ENCODE measurements around the gene NID1. TPM values are rescaled to one million over a fixed set of nuclear protein-coding genes. Genes with fewer than 3 reads are reported as not detected.

The NID1 gene
- total RNA-seq, 2 experiments from 2014 or later, result not detected

- DNase-seq (ENCODE audit: low spot score), result no peak
- BruUV-seq (replicated peaks), result no TSS peak
These were observed 65.5 kb downstream of the NID1 start for GRCh38 chr1:235999259-235999925.

GRCh38 chr1:235998812-235999211 lies 66.1 kb downstream of the NID1 start:
- intact Hi-C loops (cut with micrococcal nuclease; ENCODE audit: unreplicated experiment), result no loop called here
- Histone ChIP-seq H3K4me2 (ENCODE audit: low read length) (no peak overlapping the region), H3K27ac (ENCODE audit: low read depth, low read length, poor library complexity, severe bottlenecking) (no peak overlapping the region), H3K4me1 (ENCODE audit: insufficient read depth, low read length, poor library complexity, severe bottlenecking) (no peaks in the 10 kb centered on the region), H3K9me3 (ENCODE audit: low read length) (no peaks in the 10 kb centered on the region), H3K36me3 (ENCODE audit: insufficient read depth, low read length) (no peaks in the 10 kb centered on the region), H4K20me1 (ENCODE audit: insufficient read depth, low read length) (no peaks in the 10 kb centered on the region), H2AFZ (ENCODE audit: low read length) (no peak overlapping the region), H3K9me2 (ENCODE audit: insufficient read depth, low read length) (no peaks in the 10 kb centered on the region), H3K79me2 (ENCODE audit: insufficient read depth, low read depth, low read length) (no peaks in the 10 kb centered on the region), H3K4me3 (ENCODE audit: low read depth, low read length, poor library complexity, severe bottlenecking) (no peak overlapping the region)
- BruUV-seq (replicated peaks), result no TSS peak
- ChIA-PET CTCF (ENCODE audit: unreplicated experiment) (no interaction called here), POLR2A (no interaction called here)
- no peak for DNase-seq (ENCODE audit: low spot score)
- no peak for TF ChIP-seq CTCF (conservative IDR thresholded peaks at IDR 0.05; ENCODE audit: low read length)
- TF ChIP-seq EZH2phosphoT487 (IDR thresholded peaks at IDR 0.05; ENCODE audit: borderline replicate concordance, low read depth, low read length), result no peak

More at GRCh38 chr1:235999259-235999925, 65.5 kb downstream of the NID1 start:
- Histone ChIP-seq H3K4me1 (ENCODE audit: insufficient read depth, low read length, poor library complexity, severe bottlenecking) (no peaks in the 10 kb centered on the region), H3K4me3 (ENCODE audit: low read depth, low read length, poor library complexity, severe bottlenecking) (no peak overlapping the region), H3K9me2 (ENCODE audit: insufficient read depth, low read length) (no peaks in the 10 kb centered on the region), H3K9me3 (ENCODE audit: low read length) (no peaks in the 10 kb centered on the region), H3K27ac (ENCODE audit: low read depth, low read length, poor library complexity, severe bottlenecking) (no peak overlapping the region), H2AFZ (ENCODE audit: low read length) (no peak overlapping the region), H3K4me2 (ENCODE audit: low read length) (no peak overlapping the region), H4K20me1 (ENCODE audit: insufficient read depth, low read length) (no peaks in the 10 kb centered on the region), H3K36me3 (ENCODE audit: insufficient read depth, low read length) (no peaks in the 10 kb centered on the region), H3K79me2 (ENCODE audit: insufficient read depth, low read depth, low read length) (no peaks in the 10 kb centered on the region)
- TF ChIP-seq EZH2phosphoT487 (IDR thresholded peaks at IDR 0.05; ENCODE audit: borderline replicate concordance, low read depth, low read length), result no peak
- no peak for TF ChIP-seq CTCF (conservative IDR thresholded peaks at IDR 0.05; ENCODE audit: low read length)
- ChIA-PET POLR2A (interaction anchor here (0.6 kb wide), 1 partner anchor 274 kb away, joined by 3 read pairs; no protein-coding TSS in a partner anchor), CTCF (ENCODE audit: unreplicated experiment) (no interaction called here)
- intact Hi-C loops (cut with micrococcal nuclease; ENCODE audit: unreplicated experiment), result no loop called here

GRCh38 chr1:235997931-235998330 lies 67.0 kb downstream of the NID1 start:
- DNase-seq (ENCODE audit: low spot score), result no peak
- no peak for TF ChIP-seq CTCF (conservative IDR thresholded peaks at IDR 0.05; ENCODE audit: low read length)
- TF ChIP-seq EZH2phosphoT487 (IDR thresholded peaks at IDR 0.05; ENCODE audit: borderline replicate concordance, low read depth, low read length), result no peak
- Histone ChIP-seq H3K36me3 (ENCODE audit: insufficient read depth, low read length) (no peaks in the 10 kb centered on the region), H4K20me1 (ENCODE audit: insufficient read depth, low read length) (no peaks in the 10 kb centered on the region), H2AFZ (ENCODE audit: low read length) (no peak overlapping the region), H3K4me2 (ENCODE audit: low read length) (no peak overlapping the region), H3K9me3 (ENCODE audit: low read length) (no peaks in the 10 kb centered on the region), H3K4me3 (ENCODE audit: low read depth, low read length, poor library complexity, severe bottlenecking) (no peak overlapping the region), H3K27ac (ENCODE audit: low read depth, low read length, poor library complexity, severe bottlenecking) (no peak overlapping the region), H3K79me2 (ENCODE audit: insufficient read depth, low read depth, low read length) (no peaks in the 10 kb centered on the region), H3K4me1 (ENCODE audit: insufficient read depth, low read length, poor library complexity, severe bottlenecking) (no peaks in the 10 kb centered on the region), H3K9me2 (ENCODE audit: insufficient read depth, low read length) (no peaks in the 10 kb centered on the region)
- POLR2A ChIA-PET, result no interaction called here
- CTCF ChIA-PET (ENCODE audit: unreplicated experiment), result no interaction called here
- no TSS peak for BruUV-seq (replicated peaks)
- intact Hi-C loops (cut with micrococcal nuclease; ENCODE audit: unreplicated experiment), result no loop called here

Data from OCI-LY7 (cell line).